B cell (primary cell): ENCODE measurements around the gene MLLT10. TPM values are rescaled to one million over a fixed set of nuclear protein-coding genes. Genes with fewer than 3 reads are reported as not detected.

Source experiments
- ATAC-seq: fragments of 200-7000 bp; cut with Tn5 transposase; one replicate; pipeline ENCODE4 v1.10.0; 2021; ENCODE audit warnings: low read depth, mild to moderate bottlenecking, moderate number of reproducible peaks, moderate library complexity
- CTCF ChIA-PET: fragments of 350-600 bp; sonication (Branson Sonifier 250); formaldehyde crosslinking; loops from one replicate; lab custom pipeline; 2021; ENCODE audit warnings: antibody characterized with exemption, inconsistent platforms; lab: Charles Lee
- POLR2A ChIA-PET: fragments of 350-600 bp; sonication (Branson Sonifier 250); formaldehyde crosslinking; loops from one replicate; lab custom pipeline; 2021; ENCODE audit warnings: antibody characterized with exemption; lab: Charles Lee
- DNase-seq: peaks from one replicate; pipeline ENCODE4 v3.0.0; 2013
- H2AFZ ChIP-seq: 2 replicates; pipeline ENCODE4 v1.6.1; 2012; ENCODE audit warnings: mild to moderate bottlenecking, low read depth, low read length; ENCODE audit not compliant: insufficient read depth, poor library complexity, severe bottlenecking
- H3K27ac ChIP-seq, 2 donors: 1 replicate in 1 of 2; 2 replicates in 1 of 2; pipeline ENCODE4 v1.5.1; 2012 to 2013; ENCODE audit warnings: low read length in 2 of 2, mild to moderate bottlenecking in 2 of 2, moderate library complexity in 1 of 2
- H3K27me3 ChIP-seq, 4 experiments: fragments of 200-600 bp in 1 of 4; sonication (generic) in 1 of 4; replicated peaks in 1 of 4; 1 replicate in 2 of 4; 2 replicates in 2 of 4; pipeline versions ENCODE4 v1.6.1 to v1.7.0; 2013 to 2016; ENCODE audit warnings: low read length in 3 of 4, mild to moderate bottlenecking in 2 of 4, mixed read lengths in 1 of 4, moderate library complexity in 1 of 4; ENCODE audit not compliant: insufficient read depth in 4 of 4, control insufficient read depth in 3 of 4; ENCODE audit errors: control extremely low read depth in 1 of 4
- H3K36me3 ChIP-seq, 2 experiments: replicated peaks in 1 of 2; 1 replicate in 1 of 2; 2 replicates in 1 of 2; pipeline versions ENCODE4 v1.6.1 to v1.7.1; 2013; ENCODE audit warnings: low read length in 1 of 2; ENCODE audit not compliant: insufficient read depth in 2 of 2, control insufficient read depth in 1 of 2; ENCODE audit errors: control extremely low read depth in 1 of 2, extremely low read depth in 1 of 2
- H3K4me1 ChIP-seq, 2 donors: fragments of 200-600 bp in 1 of 2; sonication (generic) in 1 of 2; 1 replicate in 1 of 2; 2 replicates in 1 of 2; pipeline versions ENCODE4 v1.5.1 to v1.6.1; 2013 to 2017; ENCODE audit warnings: low read length in 2 of 2; ENCODE audit not compliant: control insufficient read depth in 2 of 2, insufficient read depth in 2 of 2
- H3K4me2 ChIP-seq: replicated peaks from 2 replicates; pipeline ENCODE3; 2012; ENCODE audit warnings: mild to moderate bottlenecking, low read depth, low read length; ENCODE audit not compliant: poor library complexity, severe bottlenecking
- H3K4me3 ChIP-seq, 5 experiments: fragments of 200-600 bp in 1 of 5; sonication (generic) in 1 of 5; 1 replicate in 3 of 5; 2 replicates in 2 of 5; pipeline versions ENCODE4 v1.5.1 to v1.7.0; 2011 to 2016; ENCODE audit warnings: low read length in 4 of 5, mild to moderate bottlenecking in 4 of 5, low read depth in 2 of 5, control low read depth in 1 of 5, moderate library complexity in 1 of 5; ENCODE audit not compliant: insufficient read depth in 1 of 5; ENCODE audit errors: control extremely low read depth in 1 of 5, extremely low read depth in 1 of 5
- H3K79me2 ChIP-seq: fragments of 200-600 bp; sonication (generic); one replicate; pipeline ENCODE4 v1.6.0; 2016; ENCODE audit warnings: low read length; ENCODE audit not compliant: control insufficient read depth, insufficient read depth
- H3K9ac ChIP-seq: fragments of 200-600 bp; sonication (generic); 2 replicates; pipeline ENCODE4 v1.6.1; 2017; ENCODE audit warnings: mild to moderate bottlenecking, low read length, moderate library complexity
- H3K9me3 ChIP-seq, 3 donors: one replicate each; pipeline versions ENCODE4 v1.6.1 to v1.7.1; 2013; ENCODE audit warnings: low read length in 2 of 3; ENCODE audit not compliant: control insufficient read depth in 2 of 3, insufficient read depth in 1 of 3; ENCODE audit errors: control extremely low read depth in 1 of 3
- H4K20me1 ChIP-seq: 2 replicates; pipeline ENCODE4 v1.6.0; 2012; ENCODE audit warnings: mild to moderate bottlenecking, low read length; ENCODE audit not compliant: insufficient read depth, control insufficient read depth, poor library complexity, severe bottlenecking
- H3K27ac Mint-ChIP-seq: one replicate; pipeline ENCODE4 v1.8.0; 2021; ENCODE audit warnings: mixed read lengths
- H3K27me3 Mint-ChIP-seq: one replicate; pipeline ENCODE4 v1.8.0; 2021; ENCODE audit warnings: mixed read lengths
- H3K4me1 Mint-ChIP-seq: one replicate; pipeline ENCODE4 v1.8.0; 2021; ENCODE audit warnings: mixed read lengths
- H3K4me3 Mint-ChIP-seq: one replicate; pipeline ENCODE4 v1.8.0; 2021; ENCODE audit warnings: mixed read lengths
- H3K9me3 Mint-ChIP-seq: one replicate; pipeline ENCODE4 v1.8.0; 2022; ENCODE audit warnings: mixed read lengths; ENCODE audit not compliant: insufficient read depth
- EZH2 ChIP-seq: IDR thresholded peaks from 2 replicates; pipeline ENCODE4 v1.6.1; 2012; ENCODE audit warnings: borderline replicate concordance, low read depth, mild to moderate bottlenecking, moderate library complexity, low read length; ENCODE audit not compliant: insufficient read depth, poor library complexity, severe bottlenecking
- WGBS: methylation state at CpG from one replicate; pipeline ENCODE4 v1.1.5; 2013; ENCODE audit warnings: missing lambda C conversion rate; ENCODE audit not compliant: insufficient coverage; 5-methylcytosine and 5-hydroxymethylcytosine counted together
- intact Hi-C: fragments of 100-400 bp; cut with micrococcal nuclease; formaldehyde crosslinking; loops from one replicate; pipeline ENCODE4 v1.10.0; 2022
- polyA plus RNA-seq: library from polyadenylated mRNA; depleted of rRNA; stranded (reverse); fragments of >200 nt; gene quantifications from 2 replicates; pipeline ENCODE4 v1.2.3, GENCODE V29; 2012
- total RNA-seq, 2 donors: library from RNA; stranded (reverse); fragments of 120-200 nt in 1 of 2; gene quantifications; 1 replicate in 1 of 2; 2 replicates in 1 of 2; pipeline versions ENCODE4 v1.2.3 to v1.2.4, GENCODE V29; 2013 to 2022
- TF ChIP-seq, protein P1 (sequence below): fragments of 200-600 bp; IDR thresholded peaks from one replicate; pipeline ENCODE4 v1.8.0; 2022; ENCODE audit warnings: antibody characterized with exemption, mild to moderate bottlenecking

The MLLT10 gene
- total and polyA plus RNA-seq, 2 donors (not counting 1 experiment from before 2014, with no cell fraction given): 21.7 to 70.5 TPM

DNA sequence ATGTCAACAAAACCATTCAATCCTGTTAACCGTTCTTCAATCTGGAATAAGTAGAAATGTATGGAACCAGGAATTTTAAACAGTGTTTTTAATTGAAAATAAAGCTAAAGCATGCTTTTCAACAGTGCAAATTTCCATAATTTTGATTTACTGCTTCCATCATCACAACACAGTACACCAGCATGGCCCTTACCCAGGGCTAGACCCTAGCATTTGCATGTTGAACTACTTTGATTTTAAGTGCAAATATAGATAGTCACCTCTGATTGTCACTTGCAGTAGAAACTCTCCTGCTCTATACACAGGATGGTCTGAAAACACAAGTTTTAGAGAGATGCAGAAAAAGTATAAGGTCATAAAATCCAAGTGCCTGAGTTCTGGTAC lies 20.6 kb upstream of the MLLT10 start:
- Histone ChIP-seq H3K27me3 (peaks cover 0 to 74% (median 66%) of the 10 kb centered on the region in 4 experiments), H3K27ac (no peak overlapping the region), H3K36me3 (no peaks in the 10 kb centered on the region), H4K20me1 (peaks cover 9% of the 10 kb centered on the region), H3K9me3 (peaks cover 0 to 13% (median 0%) of the 10 kb centered on the region in 3 donors), H3K4me3 (no peak overlapping the region), H2AFZ (no peak overlapping the region), H3K79me2 (no peaks in the 10 kb centered on the region), H3K4me2 (no peak overlapping the region), H3K9ac (no peak overlapping the region), H3K4me1 (peaks cover 27 to 30% of the 10 kb centered on the region in 2 donors)
- Mint-ChIP-seq H3K4me1 (peaks cover 18% of the 10 kb centered on the region), H3K27ac (no peak overlapping the region), H3K9me3 (no peaks in the 10 kb centered on the region), H3K4me3 (no peak overlapping the region), H3K27me3 (peaks cover 71% of the 10 kb centered on the region)
- ChIA-PET CTCF (interaction anchor here (0.6 kb wide), 1 partner anchor 15 kb away, joined by 3 read pairs; no protein-coding TSS in a partner anchor), POLR2A (no interaction called here)
- TF ChIP-seq, protein P1, sequence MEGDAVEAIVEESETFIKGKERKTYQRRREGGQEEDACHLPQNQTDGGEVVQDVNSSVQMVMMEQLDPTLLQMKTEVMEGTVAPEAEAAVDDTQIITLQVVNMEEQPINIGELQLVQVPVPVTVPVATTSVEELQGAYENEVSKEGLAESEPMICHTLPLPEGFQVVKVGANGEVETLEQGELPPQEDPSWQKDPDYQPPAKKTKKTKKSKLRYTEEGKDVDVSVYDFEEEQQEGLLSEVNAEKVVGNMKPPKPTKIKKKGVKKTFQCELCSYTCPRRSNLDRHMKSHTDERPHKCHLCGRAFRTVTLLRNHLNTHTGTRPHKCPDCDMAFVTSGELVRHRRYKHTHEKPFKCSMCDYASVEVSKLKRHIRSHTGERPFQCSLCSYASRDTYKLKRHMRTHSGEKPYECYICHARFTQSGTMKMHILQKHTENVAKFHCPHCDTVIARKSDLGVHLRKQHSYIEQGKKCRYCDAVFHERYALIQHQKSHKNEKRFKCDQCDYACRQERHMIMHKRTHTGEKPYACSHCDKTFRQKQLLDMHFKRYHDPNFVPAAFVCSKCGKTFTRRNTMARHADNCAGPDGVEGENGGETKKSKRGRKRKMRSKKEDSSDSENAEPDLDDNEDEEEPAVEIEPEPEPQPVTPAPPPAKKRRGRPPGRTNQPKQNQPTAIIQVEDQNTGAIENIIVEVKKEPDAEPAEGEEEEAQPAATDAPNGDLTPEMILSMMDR: no peak
- no peak for TF ChIP-seq EZH2
- no CpG with 5 or more reads among the region's 1 CpG for WGBS
- DNase-seq (no peak), ATAC-seq (no peak)
- intact Hi-C loops: no loop called here

DNA sequence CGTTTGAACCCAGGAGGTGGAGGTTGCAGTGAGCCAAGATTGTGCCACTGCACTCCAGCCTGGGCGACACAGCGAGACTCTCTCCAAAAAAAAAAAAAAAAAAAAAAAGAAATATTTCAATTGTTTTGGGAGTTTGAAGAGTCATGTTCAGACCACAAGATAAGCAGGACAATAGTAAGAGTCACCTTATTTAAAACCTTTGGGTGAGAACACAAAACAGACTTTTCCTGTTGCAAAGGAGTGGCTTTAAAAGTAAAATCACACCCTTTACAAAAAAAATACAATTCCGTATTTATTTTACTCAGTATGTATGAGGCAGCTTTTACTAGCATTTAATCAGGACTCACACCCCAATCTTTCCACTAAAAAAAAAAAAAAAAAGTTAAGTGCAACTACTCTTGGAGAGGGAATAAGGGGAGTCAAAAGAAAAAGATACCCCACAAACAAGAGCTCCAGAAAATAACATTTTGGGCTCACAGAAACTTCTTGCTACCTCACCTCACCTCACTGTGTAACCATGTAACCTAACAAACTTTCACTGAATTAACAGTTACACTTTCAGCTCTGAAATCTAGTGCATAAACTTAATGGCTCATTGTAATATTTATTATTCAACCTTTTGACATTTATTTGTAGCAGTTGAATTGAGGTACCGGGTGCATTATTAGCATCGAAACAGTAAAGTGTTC lies 19.8 kb upstream of the MLLT10 start:
- peaks cover 35 to 39% of the 10 kb centered on the region in 2 donors for H3K4me1 ChIP-seq
- no peaks in the 10 kb centered on the region for H3K36me3 ChIP-seq
- ATAC-seq (no peak), DNase-seq (no peak)
- CTCF ChIA-PET: interaction anchor here (0.6 to 1.4 kb wide), 2 partner anchors 16 to 18 kb away, joined by 3 to 7 read pairs; no protein-coding TSS in a partner anchor
- TF ChIP-seq EZH2: no peak
- TF ChIP-seq, protein P1: no peak
- no peak overlapping the region for H3K27ac ChIP-seq
- no peak overlapping the region for H3K9ac ChIP-seq
- peaks cover 0 to 81% (median 73%) of the 10 kb centered on the region in 4 experiments for H3K27me3 ChIP-seq
- intact Hi-C loops: no loop called here
- peaks cover 74% of the 10 kb centered on the region for H3K27me3 Mint-ChIP-seq
- H3K9me3 ChIP-seq: peaks cover 0 to 15% (median 0%) of the 10 kb centered on the region in 3 donors
- no peaks in the 10 kb centered on the region for H3K9me3 Mint-ChIP-seq
- no peak overlapping the region for H2AFZ ChIP-seq
- H3K4me2 ChIP-seq: no peak overlapping the region
- H3K79me2 ChIP-seq: no peaks in the 10 kb centered on the region
- H3K27ac Mint-ChIP-seq: no peak overlapping the region
- no peak overlapping the region for H3K4me3 ChIP-seq
- H3K4me3 Mint-ChIP-seq: no peak overlapping the region
- no CpG with 5 or more reads among the region's 6 CpGs for WGBS
- H3K4me1 Mint-ChIP-seq: peaks cover 25% of the 10 kb centered on the region
- POLR2A ChIA-PET: interaction anchor here (0.7 to 0.8 kb wide), 2 partner anchors 16 to 1486 kb away, joined by 5 to 10 read pairs; no protein-coding TSS in a partner anchor
- H4K20me1 ChIP-seq: peaks cover 12% of the 10 kb centered on the region
